K562 (cell line): ENCODE results near the gene ACTN4. TPM values are rescaled to one million over a fixed set of nuclear protein-coding genes. Genes with fewer than 3 reads are reported as not detected.

Experiments
- ATAC-seq: fragments of 200-7000 bp; cut with Tn5 transposase; 3 replicates; pipeline ENCODE4 v1.9.1; 2020; ENCODE audit warnings: moderate library complexity
- BruUV-seq: library from RNA; stranded (reverse); fragments of 400-500 nt; replicated peaks from 2 replicates; lab custom pipeline; 2021; lab: Mats Ljungman, UMichigan
- CTCF ChIA-PET: fragments of 300-600 bp; formaldehyde crosslinking; extraction: SDS; loops from one replicate; lab custom pipeline; 2021; ENCODE audit warnings: low intra/inter-chr PET ratio; lab: Yijun Ruan, JAX
- POLR2A ChIA-PET: fragments of 300-600, 350-650 bp; sonication (Branson Sonifier 250); formaldehyde crosslinking; extraction: SDS; loops from one replicate; lab custom pipeline; 2021; ENCODE audit warnings: antibody characterized with exemption, inconsistent platforms; lab: Yijun Ruan, JAX
- DNase-seq, 4 experiments: peaks; one replicate each; pipeline versions ENCODE4 v3.0.0 to v3.0.0-alpha.2; 2011 to 2018; ENCODE audit warnings: low spot score in 3 of 4, mixed read lengths in 3 of 4; ENCODE audit errors: extremely low read depth in 1 of 4
- FAIRE-seq: peaks from 2 replicates; lab custom pipeline; 2011; peaks lifted over from hg19 to GRCh38; lab: Jason Lieb, UNC
- H2AFZ ChIP-seq: 2 replicates; pipeline ENCODE4 v1.6.0; 2011; ENCODE audit warnings: low read depth, low read length, control low read depth, inconsistent platforms
- H3K27ac ChIP-seq: fragments of 200-600 bp; 3 replicates; pipeline ENCODE4 v1.8.0; 2011; ENCODE audit warnings: low read depth, mild to moderate bottlenecking, control low read depth, inconsistent platforms, low read length, moderate library complexity, mixed read lengths; ENCODE audit errors: extremely low read depth
- H3K27me3 ChIP-seq, 2 experiments: fragments of 300-600 bp in 1 of 2; 2 replicates in 1 of 2; 3 replicates in 1 of 2; pipeline versions ENCODE4 v1.6.0 to v1.8.0; 2011; ENCODE audit warnings: inconsistent platforms in 2 of 2, low read length in 2 of 2, mild to moderate bottlenecking in 1 of 2, mixed read lengths in 1 of 2, moderate library complexity in 1 of 2; ENCODE audit not compliant: control insufficient read depth in 2 of 2, insufficient read depth in 2 of 2
- H3K36me3 ChIP-seq: fragments of 300-600 bp; 3 replicates; pipeline ENCODE4 v1.8.0; 2011; ENCODE audit warnings: mild to moderate bottlenecking, low read length, inconsistent platforms; ENCODE audit not compliant: control insufficient read depth, insufficient read depth
- H3K4me1 ChIP-seq, 2 experiments: fragments of 200-600 bp in 1 of 2; replicated peaks in 1 of 2; 2 replicates in 1 of 2; 3 replicates in 1 of 2; pipeline versions ENCODE4 v1.5.1 to v1.8.0; 2011; ENCODE audit warnings: inconsistent platforms in 2 of 2, low read length in 2 of 2, mild to moderate bottlenecking in 1 of 2, mixed read lengths in 1 of 2, moderate library complexity in 1 of 2; ENCODE audit not compliant: control insufficient read depth in 2 of 2, insufficient read depth in 2 of 2
- H3K4me2 ChIP-seq: 2 replicates; pipeline ENCODE4 v1.6.1; 2011; ENCODE audit warnings: low read length, control low read depth, inconsistent platforms, mixed read lengths; ENCODE audit not compliant: insufficient read depth
- H3K4me3 ChIP-seq: fragments of 200-600 bp; sonication (generic), shearing (Covaris generic); 2 replicates; pipeline ENCODE4 v1.5.1; 2016; ENCODE audit warnings: control low read depth, inconsistent platforms
- H3K79me2 ChIP-seq: fragments of 200-600 bp; 3 replicates; pipeline ENCODE4 v1.8.0; 2011; ENCODE audit warnings: low read length, inconsistent platforms; ENCODE audit not compliant: control insufficient read depth, insufficient read depth
- H3K9ac ChIP-seq, 2 experiments: 2 replicates each; pipeline versions ENCODE4 v1.6.0 to v1.6.1; 2011; ENCODE audit warnings: low read depth in 2 of 2, low read length in 2 of 2, control low read depth in 1 of 2, inconsistent platforms in 1 of 2, mild to moderate bottlenecking in 1 of 2, mixed read lengths in 1 of 2; ENCODE audit not compliant: insufficient read depth in 1 of 2
- H3K9me1 ChIP-seq: one replicate; pipeline ENCODE4 v1.6.0; 2011; ENCODE audit warnings: inconsistent platforms, mild to moderate bottlenecking, low read length, moderate library complexity; ENCODE audit not compliant: control insufficient read depth, insufficient read depth
- H3K9me3 ChIP-seq: replicated peaks from 2 replicates; pipeline ENCODE4 v1.5.1; 2011; ENCODE audit warnings: low read depth, low read length, inconsistent platforms; ENCODE audit not compliant: control insufficient read depth, insufficient read depth
- H4K20me1 ChIP-seq: replicated peaks from 2 replicates; pipeline ENCODE4 v1.6.1; 2011; ENCODE audit warnings: low read length, inconsistent platforms, mixed read lengths; ENCODE audit not compliant: control insufficient read depth, insufficient read depth
- EGR1 ChIP-seq: fragments of 450-650 bp; conservative IDR thresholded peaks from 2 replicates; pipeline ENCODE4 v1.6.1; 2017; ENCODE audit warnings: mild to moderate bottlenecking
- OTX1 ChIP-seq: fragments of 450-650 bp; formaldehyde crosslinking; IDR thresholded peaks from 2 replicates; pipeline ENCODE4 v1.4.0; 2022; ENCODE audit warnings: mild to moderate bottlenecking
- POLR2G ChIP-seq: fragments of 200-400 bp; formaldehyde crosslinking; IDR thresholded peaks from 2 replicates; pipeline ENCODE4 v1.6.1; 2017; ENCODE audit warnings: low read depth, mild to moderate bottlenecking, antibody characterized with exemption, low read length, moderate library complexity
- RBM22 ChIP-seq: fragments of 200-400 bp; formaldehyde crosslinking; IDR thresholded peaks from 2 replicates; pipeline ENCODE4 v1.6.1; 2018; ENCODE audit warnings: low read length, low read depth; ENCODE audit not compliant: poor library complexity, severe bottlenecking
- TFAP4 ChIP-seq: sonication (generic); formaldehyde crosslinking; IDR thresholded peaks from 2 replicates; pipeline ENCODE4 v1.8.0; 2022; ENCODE audit warnings: missing genetic modification reagents, mild to moderate bottlenecking, moderate library complexity, borderline replicate concordance
- ZBTB33 ChIP-seq: sonication (generic); formaldehyde crosslinking; IDR thresholded peaks from 2 replicates; pipeline ENCODE4 v1.8.1; 2023; ENCODE audit warnings: mild to moderate bottlenecking, missing genetic modification reagents
- ZNF121 ChIP-seq: sonication (generic); formaldehyde crosslinking; conservative IDR thresholded peaks from 2 replicates; pipeline ENCODE4 v1.8.0; 2022; ENCODE audit warnings: missing genetic modification reagents
- ZNF431 ChIP-seq: sonication (generic); formaldehyde crosslinking; IDR thresholded peaks from 2 replicates; pipeline ENCODE4 v1.8.0; 2022; ENCODE audit warnings: mild to moderate bottlenecking, missing genetic modification reagents
- WGBS: fragments of 100-300 bp; shearing (Covaris generic); methylation state at CpG from one replicate; pipeline ENCODE4 v1.1.6; 2016; ENCODE audit warnings: low coverage, mixed read lengths; ENCODE audit not compliant: insufficient coverage; ENCODE audit errors: missing lambda C conversion rate; 5-methylcytosine and 5-hydroxymethylcytosine counted together
- in situ Hi-C: fragments of 300-500 bp; cut with MboI; formaldehyde crosslinking; loops from 4 replicates; pipeline ENCODE4 v1.15.0; 2018; ENCODE audit warnings: inconsistent platforms, mixed read lengths
- intact Hi-C: fragments of 100-400 bp; cut with micrococcal nuclease; formaldehyde crosslinking; loops from 2 replicates; pipeline ENCODE4 v1.14.2; 2022
- polyA plus RNA-seq, 8 experiments: library from polyadenylated mRNA; depleted of rRNA in 4 of 8; stranded (reverse) in 5 of 8; unstranded in 3 of 8; fragments of >200 nt; fragmentation: Nextera tagmentation in 2 of 8; fragmentation: Illumina TruSeq in 1 of 8; extraction: Ambion mirVana in 2 of 8; extraction: Trizol in 1 of 8; gene quantifications; 2 replicates each; pipeline versions ENCODE4 v1.2.1 to v1.2.3, GENCODE V29; 2011 to 2014; ENCODE audit warnings: inconsistent platforms in 1 of 8, missing spikeins in 1 of 8
- total RNA-seq, 7 experiments: library from RNA; depleted of rRNA in 6 of 7; stranded (reverse); fragments of >200 nt in 6 of 7; fragmentation: Illumina TruSeq in 2 of 7; extraction: Trizol in 2 of 7; gene quantifications; 2 replicates each; pipeline versions ENCODE4 v1.2.1 to v1.2.3, GENCODE V29; 2011 to 2021; ENCODE audit warnings: low replicate concordance in 1 of 7

ACTN4 gene
- total and polyA plus RNA-seq, 9 of the 15 experiments (the other 6 are each of a cell fraction or from before 2014, with no cell fraction given): 3.1 to 385 (median 125) TPM

GRCh38 chr19:38723990-38724854 lies 76.8 kb downstream of the ACTN4 start:
- FAIRE-seq: no peak
- H3K27ac ChIP-seq: no peak overlapping the region
- no peak for DNase-seq
- peaks cover 11 to 59% of the 10 kb centered on the region in 2 experiments for H3K4me1 ChIP-seq
- H3K9ac ChIP-seq: no peak overlapping the region
- H3K9me1 ChIP-seq: no peaks in the 10 kb centered on the region
- H3K4me2 ChIP-seq: no peak overlapping the region
- H3K4me3 ChIP-seq: no peak overlapping the region
- H3K27me3 ChIP-seq: no peaks in the 10 kb centered on the region
- CTCF ChIA-PET: no interaction called here
- BruUV-seq: TSS peak; percentile 39
- POLR2A ChIA-PET: interaction anchor here (0.6 to 2.2 kb wide), 5 partner anchors 9 to 382 kb away, joined by 3 to 8 read pairs (median 3); no protein-coding TSS in a partner anchor
- H3K9me3 ChIP-seq: no peaks in the 10 kb centered on the region
- intact Hi-C loops: no loop called here
- 86% methylated on average over 23 of the region's 42 CpGs for WGBS
- no peak for ATAC-seq
- H2AFZ ChIP-seq: no peak overlapping the region
- H3K79me2 ChIP-seq: no peaks in the 10 kb centered on the region
- H4K20me1 ChIP-seq: peaks cover 4% of the 10 kb centered on the region; the same call in 1 of the 2 replicates
- in situ Hi-C loops: no loop called here
- 0 out of 2 replicates have a peak, but pooled peaks have one; percentile 31 for TF ChIP-seq ZBTB33 (CRISPR knock-in tag)
- no peak for TF ChIP-seq ZNF431 (CRISPR knock-in tag)
- peak; percentile 22; the same call in 1 of the 2 replicates for TF ChIP-seq ZNF121 (CRISPR knock-in tag)
- no peak for TF ChIP-seq OTX1 (CRISPR knock-in tag)
- peak; percentile 63; the same call in 1 of the 2 replicates for TF ChIP-seq POLR2G
- TF ChIP-seq RBM22: peak; percentile 38
- TF ChIP-seq EGR1: 0 out of 2 replicates have a peak, but pooled peaks have one; percentile 35
- TF ChIP-seq TFAP4 (CRISPR knock-in tag): 0 out of 2 replicates have a peak, but pooled peaks have one; percentile 8
- H3K36me3 ChIP-seq: peaks cover 98% of the 10 kb centered on the region; the same call in 2 of the 3 replicates
